NCI-H1694 treated with DMSO at 0.1 percent for 48 hours (cell line): ENCODE measurements around the gene PCYOX1L.

ENCODE experiments used
- DNase-seq: peaks from one replicate; lab custom pipeline; 2025; lab: John Stamatoyannopoulos, UW

PCYOX1L gene

DNA sequence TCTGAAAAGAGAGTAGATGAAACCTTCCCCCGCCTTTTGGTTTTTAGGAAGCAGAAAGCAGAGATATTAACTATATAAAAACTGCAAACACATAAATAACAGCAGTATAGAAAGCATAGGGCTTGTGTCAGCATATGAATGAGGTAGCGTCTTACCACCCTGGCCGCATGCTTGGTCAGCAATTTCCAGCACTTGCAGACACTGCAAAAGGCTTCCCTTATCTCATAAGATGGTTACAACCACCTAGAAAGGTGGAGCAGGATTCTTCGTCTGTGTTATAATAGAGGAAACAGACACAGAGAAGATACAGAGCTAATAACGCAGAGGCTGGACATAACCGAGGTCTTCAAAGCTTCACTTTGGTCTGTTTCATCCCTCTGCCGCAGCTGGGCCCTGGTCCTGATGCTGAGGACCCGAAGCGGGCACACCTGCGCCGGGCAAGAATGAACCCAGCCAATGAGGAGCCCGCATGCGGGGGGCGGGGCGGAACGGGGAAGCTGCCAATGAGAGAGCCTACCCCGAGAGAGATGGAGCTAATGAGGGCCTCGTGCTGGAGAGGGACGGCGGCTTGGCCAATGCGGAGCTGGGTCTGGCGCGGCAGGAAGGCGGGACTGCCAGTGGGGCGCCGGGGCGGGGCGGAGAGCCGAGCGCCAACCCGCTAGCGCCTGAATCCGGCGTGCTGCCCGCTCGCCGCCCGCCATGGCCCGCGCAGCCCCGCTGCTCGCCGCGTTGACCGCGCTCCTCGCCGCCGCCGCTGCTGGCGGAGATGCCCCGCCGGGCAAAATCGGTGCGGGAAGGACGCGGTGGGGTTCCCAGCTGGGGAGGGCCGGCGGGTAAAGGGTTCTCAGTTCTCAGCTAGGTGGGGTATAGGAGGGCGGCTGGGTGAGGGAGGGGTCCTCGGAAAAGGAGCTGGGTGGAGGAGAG lies at the start of gene PCYOX1L:
Gene PCYOX1L (plus strand): TSS at position 677 of the 924 bp plus-strand sequence. CDS start 23 bp downstream, at position 700.
- peak; percentile 92 for DNase-seq

- no peak for DNase-seq
Observed at GRCh38 chr5:149309354-149309753, 48.5 kb upstream of the PCYOX1L start.

GRCh38 chr5:149310488-149310887 lies 47.4 kb upstream of the PCYOX1L start:
- DNase-seq = no peak

DNA sequence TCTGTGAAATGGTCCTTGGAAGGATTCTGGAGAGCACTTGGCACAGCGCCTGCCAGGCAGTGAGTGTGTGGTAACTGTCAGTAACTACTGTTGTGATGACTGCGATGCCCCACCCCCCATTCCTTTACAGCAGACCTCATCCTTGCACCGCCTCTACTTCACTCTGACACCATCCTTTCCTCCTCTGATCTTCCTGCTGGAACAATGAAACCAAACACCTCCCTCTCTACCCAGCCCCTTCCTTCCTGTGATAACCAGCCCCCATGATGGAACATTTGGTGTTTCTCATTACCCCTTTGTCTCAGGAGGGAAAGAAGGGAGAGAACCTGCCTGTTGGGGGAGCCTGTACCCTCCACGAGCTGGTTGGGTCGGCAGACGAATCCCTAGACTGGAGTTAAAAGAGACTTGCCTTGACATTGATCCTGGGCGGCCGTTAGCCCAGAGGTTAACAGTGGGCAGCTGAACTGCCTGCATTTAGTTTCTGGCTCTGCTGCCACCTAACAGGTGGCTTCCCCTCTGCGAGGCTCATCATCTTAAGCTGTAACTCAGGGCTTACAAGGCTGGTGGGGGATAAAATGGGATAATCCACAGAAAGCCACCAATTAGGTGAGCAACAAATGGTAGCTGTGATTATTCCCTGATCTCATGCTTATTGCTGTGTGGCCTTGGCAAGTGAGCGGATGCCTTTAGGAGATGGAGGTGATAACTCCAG lies 46.7 kb upstream of the PCYOX1L start:
- no peak for DNase-seq

- no peak for DNase-seq
Observed at GRCh38 chr5:149313151-149313841, 44.5 kb upstream of the PCYOX1L start.

GRCh38 chr5:149314571-149315111 lies 43.2 kb upstream of the PCYOX1L start:
- no peak for DNase-seq

DNA sequence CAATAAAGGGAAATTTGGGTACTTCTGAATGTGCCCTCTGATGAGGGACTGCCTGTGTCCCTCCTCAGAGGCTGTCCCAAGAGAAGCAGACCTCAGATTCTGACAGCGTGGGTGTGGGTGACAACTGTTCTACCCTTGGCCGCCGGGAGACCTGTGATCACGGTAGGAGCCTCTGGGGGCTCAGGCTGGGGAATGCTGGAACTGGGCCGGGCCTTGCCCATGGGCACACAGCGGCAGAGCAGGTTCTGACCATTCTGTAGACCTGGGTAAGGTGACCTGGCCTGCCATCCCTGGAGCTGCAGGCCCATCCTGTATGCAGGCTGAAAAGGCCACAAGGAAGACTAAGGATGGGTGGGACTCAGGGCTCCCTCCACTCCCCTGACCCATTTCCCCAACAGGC lies 42.1 kb upstream of the PCYOX1L start:
- no peak for DNase-seq

GRCh38 chr5:149317281-149318048 lies 40.4 kb upstream of the PCYOX1L start:
- DNase-seq = peak; percentile 50

DNA sequence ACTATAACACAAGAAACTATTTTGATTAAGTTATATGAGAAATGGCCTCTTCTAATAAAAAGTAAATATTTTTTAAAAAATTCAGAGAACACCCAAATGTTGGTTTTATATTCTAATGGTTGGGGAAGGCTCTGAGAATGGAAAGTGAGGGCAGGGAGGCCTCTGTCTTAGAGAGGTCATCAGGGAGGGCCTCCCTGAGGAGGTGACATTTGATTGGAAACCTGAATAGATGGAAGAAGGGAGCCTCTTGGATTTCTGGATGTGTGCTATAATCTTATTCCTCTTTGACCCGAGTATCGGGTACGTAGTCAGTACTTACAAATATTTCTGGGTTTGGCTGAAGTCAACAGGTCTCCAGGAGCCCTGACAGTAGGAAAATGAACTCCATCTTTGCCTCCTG lies 38.7 kb upstream of the PCYOX1L start:
- DNase-seq = no peak

GRCh38 chr5:149320791-149321330 lies 37.0 kb upstream of the PCYOX1L start:
- peak; percentile 83 for DNase-seq

- no peak for DNase-seq
Observed at GRCh38 chr5:149322518-149322917, 35.3 kb upstream of the PCYOX1L start.

DNA sequence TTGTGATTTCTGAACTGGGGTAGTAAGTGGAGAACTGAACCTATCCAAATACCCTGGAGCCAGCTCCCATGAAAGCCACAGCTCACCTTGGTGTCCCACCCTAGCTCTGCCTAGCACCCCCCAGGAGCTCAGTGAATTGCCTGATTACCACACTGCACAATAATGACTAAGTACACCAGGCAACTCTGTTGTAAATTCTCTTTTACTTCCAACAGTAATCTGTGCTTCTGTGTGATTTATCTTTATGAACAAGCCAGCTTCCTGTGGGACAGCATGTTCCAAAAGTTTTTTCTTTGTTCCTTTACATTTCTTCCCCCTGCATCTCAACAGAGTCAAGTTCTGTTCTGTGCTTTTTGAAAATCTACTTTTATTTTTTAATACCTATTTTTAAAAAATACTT lies 34.6 kb upstream of the PCYOX1L start:
- DNase-seq = no peak

- DNase-seq = no peak
Observed at GRCh38 chr5:149323621-149324205, 34.1 kb upstream of the PCYOX1L start.

DNA sequence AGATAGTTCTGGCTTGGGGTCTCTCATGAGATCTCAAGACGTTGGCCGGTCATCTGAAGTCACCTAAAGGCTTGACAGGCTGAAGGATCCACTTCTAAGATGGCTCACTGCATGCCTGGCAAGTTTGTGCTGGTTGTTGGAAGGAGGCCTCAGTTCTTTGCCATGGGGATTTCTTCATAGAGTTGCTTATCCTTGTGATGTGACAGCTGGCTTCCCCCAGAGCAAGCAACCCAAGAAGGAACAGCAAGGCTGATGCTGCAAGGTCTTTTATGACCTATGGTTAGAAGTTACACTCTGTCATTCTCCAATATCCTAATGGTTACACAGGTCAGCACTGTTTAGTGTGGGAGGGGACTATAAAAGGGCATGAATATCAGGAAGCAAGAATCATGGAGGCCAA lies 33.2 kb upstream of the PCYOX1L start:
- DNase-seq = no peak

- DNase-seq = no peak
Observed at GRCh38 chr5:149325166-149325735, 32.6 kb upstream of the PCYOX1L start.

GRCh38 chr5:149325894-149326293 lies 32.0 kb upstream of the PCYOX1L start:
- no peak for DNase-seq

GRCh38 chr5:149326611-149327010 lies 31.2 kb upstream of the PCYOX1L start:
- no peak for DNase-seq

DNA sequence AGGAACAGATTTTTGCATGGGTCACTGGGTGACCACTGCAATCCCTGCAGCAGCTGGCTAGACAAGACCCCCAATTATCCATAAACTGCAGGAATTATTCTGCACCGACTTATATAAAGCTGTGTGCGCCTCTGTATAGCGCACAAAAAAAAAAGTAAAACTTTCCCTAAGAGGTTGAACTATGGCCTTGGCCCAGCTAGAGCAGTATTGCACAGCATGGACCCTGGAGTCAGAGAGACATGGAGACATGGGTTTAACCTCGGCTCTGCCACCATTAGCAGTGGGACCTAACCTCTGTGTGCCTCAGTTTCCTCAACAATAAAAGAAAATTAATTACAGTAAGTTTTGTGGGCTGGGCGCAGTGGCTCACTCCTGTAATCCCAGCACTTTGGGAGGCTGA lies 29.7 kb upstream of the PCYOX1L start:
- DNase-seq = no peak

GRCh38 chr5:149333711-149334443 lies 24.0 kb upstream of the PCYOX1L start:
- DNase-seq = no peak

DNA sequence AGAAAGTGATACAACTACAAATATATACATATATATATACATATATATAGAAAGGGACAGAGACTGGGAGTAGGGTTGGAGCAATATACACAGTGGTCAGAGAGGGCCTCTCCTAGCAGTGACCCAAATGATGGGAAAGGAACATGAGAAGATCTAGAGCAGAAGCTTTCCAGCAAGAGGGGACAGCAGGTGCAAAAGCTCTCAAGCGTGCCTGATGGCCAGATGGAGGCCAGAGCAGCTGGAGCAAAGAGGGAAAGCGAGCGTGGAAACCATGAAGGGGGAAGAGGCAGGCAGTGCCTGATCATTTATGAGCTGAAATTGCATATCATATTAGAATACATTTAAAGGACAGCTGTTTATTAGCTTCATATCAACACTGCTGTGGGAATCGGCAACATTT lies 20.1 kb upstream of the PCYOX1L start:
- peak; percentile 75 for DNase-seq
